Duodenal mucosa (tissue), 2 donors: ENCODE data around the gene ECI2.
A peak's percentile ranks its signal among the peaks of the same experiment; 100 is the strongest.

Experiments
- H3K27ac ChIP-seq: one replicate; pipeline ENCODE4 v1.7.0; 2013; ENCODE audit warnings: low read depth, low read length
- H3K27me3 ChIP-seq, 2 donors: one replicate each; pipeline ENCODE4 v1.7.0; 2013; ENCODE audit warnings: low read length in 2 of 2, control low read depth in 1 of 2; ENCODE audit not compliant: insufficient read depth in 2 of 2, control insufficient read depth in 1 of 2
- H3K36me3 ChIP-seq, 2 donors: one replicate each; pipeline ENCODE4 v1.7.0; 2013; ENCODE audit warnings: low read length in 2 of 2, control low read depth in 1 of 2; ENCODE audit not compliant: insufficient read depth in 2 of 2, control insufficient read depth in 1 of 2
- H3K4me1 ChIP-seq, 2 donors: one replicate each; pipeline ENCODE4 v1.7.0; 2013; ENCODE audit warnings: low read length in 2 of 2, control low read depth in 1 of 2; ENCODE audit not compliant: insufficient read depth in 2 of 2, control insufficient read depth in 1 of 2
- H3K4me3 ChIP-seq, 2 donors: one replicate each; pipeline ENCODE4 v1.7.0; 2013; ENCODE audit warnings: low read length in 2 of 2, low read depth in 1 of 2
- H3K9ac ChIP-seq, 2 donors: one replicate each; pipeline ENCODE4 v1.7.0; 2013; ENCODE audit warnings: low read length in 2 of 2, low read depth in 1 of 2
- H3K9me3 ChIP-seq, 2 donors: one replicate each; pipeline ENCODE4 v1.7.0; 2013; ENCODE audit warnings: low read length in 2 of 2, control low read depth in 1 of 2; ENCODE audit not compliant: control insufficient read depth in 1 of 2

ECI2 gene

GRCh38 chr6:4134841-4135664, at the start of gene ECI2:
TSS of gene ECI2 (minus strand) at chr6:4135575. CDS start at chr6:4135560, 15 bp downstream.
- H3K36me3 ChIP-seq, result peaks cover 12 to 15% of the 10 kb centered on the region in 2 donors
- H3K4me3 ChIP-seq, result peak within 1 kb of the TSS; percentile 85 to 90
- peak within 1 kb of the TSS; percentile 63 to 92 for H3K9ac ChIP-seq
- peak within 1 kb of the TSS; percentile 89 for H3K27ac ChIP-seq
- H3K9me3 ChIP-seq, result no peaks in the 10 kb centered on the region
- H3K27me3 ChIP-seq, result no peaks in the 10 kb centered on the region
- H3K4me1 ChIP-seq, result peaks cover 17 to 23% of the 10 kb centered on the region in 2 donors

GRCh38 chr6:4180652-4181255, 45.4 kb upstream of the ECI2 start:
- Histone ChIP-seq H3K9me3 (peaks cover 0 to 3% of the 10 kb centered on the region in 2 donors), H3K27me3 (no peaks in the 10 kb centered on the region), H3K36me3 (no peaks in the 10 kb centered on the region), H3K4me3 (no peak overlapping the region), H3K27ac (no peak overlapping the region), H3K4me1 (no peaks in the 10 kb centered on the region), H3K9ac (no peak overlapping the region)

GRCh38 chr6:4179960-4180651, 44.7 kb upstream of the ECI2 start:
- H3K36me3 ChIP-seq, result no peaks in the 10 kb centered on the region
- peaks cover 0 to 2% of the 10 kb centered on the region in 2 donors for H3K9me3 ChIP-seq
- no peak overlapping the region for H3K9ac ChIP-seq
- no peaks in the 10 kb centered on the region for H3K27me3 ChIP-seq
- no peaks in the 10 kb centered on the region for H3K4me1 ChIP-seq
- H3K27ac ChIP-seq, result no peak overlapping the region
- no peak overlapping the region for H3K4me3 ChIP-seq

- H3K9ac ChIP-seq, result no peak overlapping the region
- H3K36me3 ChIP-seq, result no peaks in the 10 kb centered on the region
- H3K27ac ChIP-seq, result no peak overlapping the region
- no peaks in the 10 kb centered on the region for H3K4me1 ChIP-seq
- H3K4me3 ChIP-seq, result no peak overlapping the region
- no peaks in the 10 kb centered on the region for H3K9me3 ChIP-seq
- no peaks in the 10 kb centered on the region for H3K27me3 ChIP-seq
Measured at GRCh38 chr6:4178737-4179333, 43.5 kb upstream of the ECI2 start.

GRCh38 chr6:4176907-4177306, 41.5 kb upstream of the ECI2 start:
- no peaks in the 10 kb centered on the region for H3K27me3 ChIP-seq
- no peaks in the 10 kb centered on the region for H3K9me3 ChIP-seq
- H3K9ac ChIP-seq, result no peak overlapping the region
- H3K27ac ChIP-seq, result no peak overlapping the region
- no peak overlapping the region for H3K4me3 ChIP-seq
- peaks cover 0 to 4% of the 10 kb centered on the region in 2 donors for H3K4me1 ChIP-seq
- H3K36me3 ChIP-seq, result no peaks in the 10 kb centered on the region

GRCh38 chr6:4174042-4174441, 38.7 kb upstream of the ECI2 start:
- H3K4me1 ChIP-seq, result peaks cover 0 to 4% of the 10 kb centered on the region in 2 donors
- no peak overlapping the region for H3K27ac ChIP-seq
- H3K9ac ChIP-seq, result no peak overlapping the region
- H3K4me3 ChIP-seq, result no peak overlapping the region
- no peaks in the 10 kb centered on the region for H3K9me3 ChIP-seq
- no peaks in the 10 kb centered on the region for H3K36me3 ChIP-seq
- H3K27me3 ChIP-seq, result no peaks in the 10 kb centered on the region

- no peak overlapping the region for H3K27ac ChIP-seq
- H3K27me3 ChIP-seq, result no peaks in the 10 kb centered on the region
- peaks cover 0 to 4% of the 10 kb centered on the region in 2 donors for H3K4me1 ChIP-seq
Measured at GRCh38 chr6:4172368-4172767, 37.0 kb upstream of the ECI2 start.

GRCh38 chr6:4170297-4170696, 34.9 kb upstream of the ECI2 start:
- Histone ChIP-seq H3K4me1 (peaks cover 0 to 4% of the 10 kb centered on the region in 2 donors), H3K9ac (no peak overlapping the region), H3K27ac (no peak overlapping the region), H3K27me3 (no peaks in the 10 kb centered on the region), H3K9me3 (peaks cover 0 to 3% of the 10 kb centered on the region in 2 donors), H3K4me3 (no peak overlapping the region), H3K36me3 (no peaks in the 10 kb centered on the region)

More at GRCh38 chr6:4172368-4172767, 37.0 kb upstream of the ECI2 start:
- no peak overlapping the region for H3K9ac ChIP-seq
- peaks cover 0 to 3% of the 10 kb centered on the region in 2 donors for H3K9me3 ChIP-seq
- no peak overlapping the region for H3K4me3 ChIP-seq
- H3K36me3 ChIP-seq, result no peaks in the 10 kb centered on the region

GRCh38 chr6:4169028-4169789, 33.8 kb upstream of the ECI2 start:
- no peaks in the 10 kb centered on the region for H3K27me3 ChIP-seq
- no peak overlapping the region for H3K27ac ChIP-seq

More at GRCh38 chr6:4169028-4169789, 33.8 kb upstream of the ECI2 start:
- peaks cover 0 to 3% of the 10 kb centered on the region in 2 donors for H3K9me3 ChIP-seq
- H3K9ac ChIP-seq, result no peak overlapping the region
- no peaks in the 10 kb centered on the region for H3K36me3 ChIP-seq
- H3K4me1 ChIP-seq, result peaks cover 0 to 4% of the 10 kb centered on the region in 2 donors
- no peak overlapping the region for H3K4me3 ChIP-seq
